Skeletal muscle satellite cell (primary cell): ENCODE data around the gene CUX1.

ENCODE experiments used
- H3K27me3 ChIP-seq: 2 replicates; pipeline ENCODE4 v1.7.0; 2013; ENCODE audit warnings: low read length; ENCODE audit not compliant: control insufficient read depth, insufficient read depth
- H3K36me3 ChIP-seq: 2 replicates; pipeline ENCODE4 v1.7.0; 2013; ENCODE audit warnings: mild to moderate bottlenecking, control low read depth, low read length; ENCODE audit not compliant: insufficient read depth
- H3K4me1 ChIP-seq: 2 replicates; pipeline ENCODE4 v1.7.0; 2013; ENCODE audit warnings: low read length; ENCODE audit not compliant: control insufficient read depth, insufficient read depth
- H3K4me2 ChIP-seq: 2 replicates; pipeline ENCODE4 v1.7.0; 2013; ENCODE audit warnings: mild to moderate bottlenecking, low read length
- H3K4me3 ChIP-seq: 2 replicates; pipeline ENCODE4 v1.7.0; 2013; ENCODE audit warnings: low read length
- H3K9ac ChIP-seq: 2 replicates; pipeline ENCODE4 v1.7.0; 2013; ENCODE audit warnings: mild to moderate bottlenecking, low read depth, low read length, moderate library complexity
- H3K9me3 ChIP-seq: replicated peaks from 2 replicates; pipeline ENCODE4 v1.7.0; 2013; ENCODE audit warnings: mild to moderate bottlenecking, control low read depth, low read length

CUX1 gene

GRCh38 chr7:102063690-102064180, 246.3 kb downstream of the CUX1 start:
- Histone ChIP-seq H3K36me3 (no peaks in the 10 kb centered on the region), H3K4me1 (peaks cover 4% of the 10 kb centered on the region), H3K9ac (no peak overlapping the region), H3K4me2 (no peak overlapping the region), H3K27me3 (no peaks in the 10 kb centered on the region), H3K4me3 (no peak overlapping the region), H3K9me3 (no peaks in the 10 kb centered on the region)

GRCh38 chr7:102064361-102065025, 247.1 kb downstream of the CUX1 start:
- H3K27me3 ChIP-seq = no peaks in the 10 kb centered on the region
- no peaks in the 10 kb centered on the region for H3K9me3 ChIP-seq
- no peak overlapping the region for H3K4me3 ChIP-seq
- H3K4me2 ChIP-seq = no peak overlapping the region
- H3K4me1 ChIP-seq = peaks cover 4% of the 10 kb centered on the region
- no peak overlapping the region for H3K9ac ChIP-seq
- H3K36me3 ChIP-seq = no peaks in the 10 kb centered on the region

DNA sequence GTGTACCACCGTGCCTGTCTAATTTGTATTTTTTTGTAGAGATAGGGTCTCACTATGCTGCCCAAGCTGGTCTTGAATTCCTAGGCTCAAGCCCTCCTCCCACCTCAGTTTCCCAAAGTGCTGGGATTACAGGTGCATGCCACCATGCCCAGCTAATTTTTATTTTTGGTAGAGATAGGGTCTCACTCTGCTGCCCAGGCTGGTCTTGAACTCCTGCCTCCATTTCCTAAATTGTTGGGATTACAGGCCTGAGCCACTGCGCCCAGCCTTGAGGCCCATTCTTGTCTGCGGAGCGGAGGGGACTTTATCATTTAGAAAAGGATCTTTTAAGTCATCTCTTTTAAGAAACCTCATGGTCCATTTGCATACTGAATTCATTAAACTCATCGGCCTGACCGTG, 247.8 kb downstream of the CUX1 start:
- Histone ChIP-seq H3K4me1 (peaks cover 4% of the 10 kb centered on the region), H3K9ac (no peak overlapping the region), H3K9me3 (no peaks in the 10 kb centered on the region), H3K27me3 (no peaks in the 10 kb centered on the region), H3K4me2 (no peak overlapping the region), H3K36me3 (no peaks in the 10 kb centered on the region), H3K4me3 (no peak overlapping the region)

DNA sequence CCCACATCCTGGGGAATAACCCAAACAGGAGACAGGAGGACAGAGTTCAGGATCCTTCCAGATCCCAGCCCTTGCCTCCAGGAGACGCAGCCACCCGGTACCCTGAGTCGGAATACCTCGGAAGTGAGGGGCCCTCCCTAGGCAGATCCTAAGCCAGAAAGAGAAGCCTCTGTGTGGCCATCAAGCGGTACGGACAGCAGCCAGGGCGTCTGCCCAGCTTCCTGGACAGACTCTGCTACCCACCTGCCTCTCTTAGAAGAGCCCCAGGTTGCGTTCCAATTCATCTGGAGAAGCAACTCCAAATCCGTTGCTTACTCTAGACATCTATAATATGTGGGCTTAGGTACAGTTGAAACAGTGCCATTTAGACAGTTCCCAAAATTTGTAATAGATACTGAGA, 249.1 kb downstream of the CUX1 start:
- Histone ChIP-seq H3K9me3 (no peaks in the 10 kb centered on the region), H3K27me3 (no peaks in the 10 kb centered on the region), H3K4me3 (no peak overlapping the region), H3K9ac (no peak overlapping the region), H3K36me3 (no peaks in the 10 kb centered on the region), H3K4me1 (peaks cover 4% of the 10 kb centered on the region), H3K4me2 (no peak overlapping the region)

DNA sequence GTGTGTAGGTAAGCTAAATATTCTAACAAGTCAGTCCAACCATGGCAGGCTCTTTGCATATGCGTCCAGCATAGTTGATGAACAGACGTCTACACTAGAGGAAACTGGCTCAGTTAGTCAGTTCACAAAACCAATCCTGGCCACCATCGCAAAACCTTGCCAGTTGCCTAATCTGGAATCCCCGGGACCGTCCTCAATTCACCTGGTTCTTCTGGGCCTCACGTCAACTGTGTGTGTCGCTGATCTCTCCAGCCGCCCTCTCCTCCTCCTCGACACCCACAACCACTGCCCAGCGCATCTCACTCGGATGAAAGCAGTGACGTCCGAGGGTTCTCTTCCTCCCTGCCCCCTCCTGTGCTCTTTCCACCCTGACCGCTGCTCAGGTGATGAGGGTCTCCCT, 251.4 kb downstream of the CUX1 start:
- Histone ChIP-seq H3K9ac (no peak overlapping the region), H3K9me3 (no peaks in the 10 kb centered on the region), H3K36me3 (peaks cover 4% of the 10 kb centered on the region), H3K4me1 (peaks cover 2% of the 10 kb centered on the region), H3K4me3 (no peak overlapping the region), H3K4me2 (no peak overlapping the region), H3K27me3 (no peaks in the 10 kb centered on the region)

DNA sequence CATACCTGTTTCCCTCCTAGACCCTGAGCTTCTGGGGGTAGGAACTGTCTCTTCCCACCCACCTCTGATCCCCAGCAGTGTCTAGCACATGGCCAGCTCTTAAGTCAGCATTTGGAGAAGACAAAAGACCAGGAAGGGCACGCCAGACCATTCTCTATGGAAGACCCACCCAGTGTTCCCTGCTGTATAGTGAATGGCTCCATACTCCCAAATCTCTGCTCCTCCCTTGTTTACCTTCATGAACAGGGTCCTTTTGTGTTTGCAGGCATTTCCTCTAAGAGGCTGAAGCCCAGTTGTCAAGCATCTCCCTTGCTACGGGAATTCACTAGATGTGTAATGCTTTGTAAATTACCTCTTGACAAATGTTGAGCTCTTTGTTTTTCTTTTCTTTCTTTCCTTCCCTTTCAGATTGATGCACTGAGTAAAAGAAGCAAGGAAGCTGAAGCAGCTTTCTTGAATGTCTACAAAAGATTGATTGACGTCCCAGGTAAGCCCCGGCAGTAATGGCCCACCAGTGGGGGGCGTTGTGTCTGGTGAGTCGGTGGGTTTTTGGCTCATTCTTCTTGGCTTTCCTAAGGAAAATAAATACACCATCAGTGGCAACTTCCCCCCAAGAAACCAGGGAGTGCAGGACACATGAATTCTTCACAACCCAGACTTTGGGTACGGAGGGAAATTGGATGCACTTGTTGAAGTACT, 252.7 kb downstream of the CUX1 start:
- Histone ChIP-seq H3K4me1 (no peaks in the 10 kb centered on the region), H3K27me3 (no peaks in the 10 kb centered on the region), H3K9ac (no peak overlapping the region), H3K36me3 (peaks cover 4% of the 10 kb centered on the region), H3K4me2 (no peak overlapping the region), H3K4me3 (no peak overlapping the region), H3K9me3 (no peaks in the 10 kb centered on the region)

- Histone ChIP-seq H3K4me3 (no peak overlapping the region), H3K4me1 (no peaks in the 10 kb centered on the region), H3K4me2 (no peak overlapping the region), H3K36me3 (peaks cover 4% of the 10 kb centered on the region), H3K9me3 (no peaks in the 10 kb centered on the region), H3K27me3 (no peaks in the 10 kb centered on the region), H3K9ac (no peak overlapping the region)
Measured at GRCh38 chr7:102072003-102072402, 254.6 kb downstream of the CUX1 start.

- Histone ChIP-seq H3K27me3 (no peaks in the 10 kb centered on the region), H3K4me3 (no peak overlapping the region), H3K4me1 (no peaks in the 10 kb centered on the region), H3K9me3 (no peaks in the 10 kb centered on the region), H3K4me2 (no peak overlapping the region), H3K36me3 (peaks cover 4% of the 10 kb centered on the region), H3K9ac (no peak overlapping the region)
Measured at GRCh38 chr7:102072636-102073209, 255.3 kb downstream of the CUX1 start.

DNA sequence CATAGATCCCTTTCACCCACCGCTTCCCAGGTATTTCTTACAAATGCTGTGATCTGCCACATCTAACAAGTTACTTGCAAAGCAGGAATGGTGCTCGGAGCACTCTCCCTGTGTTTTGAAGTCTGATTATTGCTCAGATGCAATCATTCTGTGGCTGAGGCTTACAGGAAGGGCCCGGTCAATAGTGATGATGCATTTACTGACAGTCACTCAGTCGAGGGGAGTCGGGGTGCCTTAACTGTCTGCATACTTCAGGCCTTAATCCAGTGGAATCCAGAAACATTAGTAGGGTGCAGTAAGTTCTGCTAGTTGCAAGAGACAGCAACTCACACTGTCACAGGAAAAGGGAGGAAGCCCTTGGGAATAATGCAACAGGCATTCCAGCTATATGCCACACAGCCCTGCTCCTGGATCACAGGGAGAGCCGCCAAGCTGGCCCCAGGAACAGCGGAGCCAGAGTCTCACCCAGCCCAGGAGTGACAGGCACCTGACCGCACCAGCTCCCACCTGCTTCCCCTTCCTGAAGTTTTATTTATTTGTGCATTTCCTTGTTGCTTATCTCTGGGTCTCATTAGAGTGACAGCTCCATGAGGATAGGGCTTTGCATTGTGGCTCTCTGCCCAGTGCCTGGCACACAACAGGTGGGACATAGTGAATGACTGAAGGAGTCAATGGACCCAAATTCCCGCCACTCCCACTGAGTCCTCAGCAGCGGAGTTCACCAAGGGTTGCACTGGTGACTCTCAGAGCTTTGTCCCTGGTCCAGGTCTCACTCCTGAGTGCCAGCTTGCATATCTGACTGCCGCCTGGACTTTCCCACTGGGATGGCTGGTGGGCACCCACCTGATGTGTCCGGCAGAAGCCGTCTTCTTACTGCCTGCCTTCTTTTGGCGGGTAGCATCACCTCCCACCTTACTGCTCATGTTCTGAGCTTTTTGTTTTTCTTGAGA, 256.8 kb downstream of the CUX1 start:
- H3K9ac ChIP-seq = no peak overlapping the region
- H3K27me3 ChIP-seq = no peaks in the 10 kb centered on the region
- no peak overlapping the region for H3K4me2 ChIP-seq
- H3K36me3 ChIP-seq = peaks cover 4% of the 10 kb centered on the region
- no peaks in the 10 kb centered on the region for H3K4me1 ChIP-seq
- H3K4me3 ChIP-seq = no peak overlapping the region
- H3K9me3 ChIP-seq = no peaks in the 10 kb centered on the region

GRCh38 chr7:102075126-102075525, 257.7 kb downstream of the CUX1 start:
- H3K9me3 ChIP-seq = no peaks in the 10 kb centered on the region
- peaks cover 4% of the 10 kb centered on the region for H3K36me3 ChIP-seq
- no peaks in the 10 kb centered on the region for H3K4me1 ChIP-seq
- H3K27me3 ChIP-seq = no peaks in the 10 kb centered on the region
- no peak overlapping the region for H3K9ac ChIP-seq
- no peak overlapping the region for H3K4me3 ChIP-seq
- H3K4me2 ChIP-seq = no peak overlapping the region

GRCh38 chr7:102075553-102076135, 258.2 kb downstream of the CUX1 start:
- Histone ChIP-seq H3K36me3 (peaks cover 4% of the 10 kb centered on the region), H3K4me2 (no peak overlapping the region), H3K4me1 (no peaks in the 10 kb centered on the region), H3K4me3 (no peak overlapping the region), H3K9ac (no peak overlapping the region), H3K9me3 (no peaks in the 10 kb centered on the region), H3K27me3 (no peaks in the 10 kb centered on the region)
